ENCODE results near the gene KDM5C. TPM values are rescaled to one million over a fixed set of nuclear protein-coding genes. Genes with fewer than 3 reads are reported as not detected.
A peak's percentile ranks its signal among the peaks of the same experiment; 100 is the strongest.

KDM5C gene
- total and polyA plus RNA-seq, 9 of the 15 experiments (the other 6 are each of a cell fraction or from before 2014, with no cell fraction given) = 0.62 to 136 (median 52.4) TPM

- 0 out of 4 replicates have a peak, but pooled peaks of 1 of the 2 experiments have one; percentile 26 for TF ChIP-seq ZNF639 (CRISPR knock-in tag; conservative IDR thresholded peaks at IDR 0.05 in 1 of 2, IDR thresholded peaks at IDR 0.05 in 1 of 2)
- TF ChIP-seq ZEB2 (IDR thresholded peaks at IDR 0.05) = peak; percentile 57; the same call in 1 of the 2 replicates
- no peak for TF ChIP-seq FIP1L1 (IDR thresholded peaks at IDR 0.05; ENCODE audit: low read depth, low read length, poor library complexity, severe bottlenecking)
- TF ChIP-seq MYC (IDR thresholded peaks at IDR 0.05; ENCODE audit: low read depth, low read length) = peak; percentile 74; the same call in 1 of the 2 replicates
- TF ChIP-seq MYC (CRISPR knock-in tag; IDR thresholded peaks at IDR 0.05; ENCODE audit: borderline replicate concordance, low read depth) = peak; percentile 52; the same call in 1 of the 2 replicates
- TF ChIP-seq CTBP1 (IDR thresholded peaks at IDR 0.05; ENCODE audit: borderline replicate concordance) = peak; percentile 36; the same call in 1 of the 2 replicates
- TF ChIP-seq FOXA1 (IDR thresholded peaks at IDR 0.05; ENCODE audit: borderline replicate concordance) = no peak
- TF ChIP-seq PRDM10 (IDR thresholded peaks at IDR 0.05; ENCODE audit: partially characterized antibody) = peak; percentile 8
- no peak for TF ChIP-seq HNRNPLL (IDR thresholded peaks at IDR 0.05; ENCODE audit: low read depth, low read length, poor library complexity, severe bottlenecking)
- TF ChIP-seq SRSF7 (optimal IDR thresholded peaks at IDR 0.05; ENCODE audit: low read depth, low read length) = no peak
- TF ChIP-seq, protein P1, sequence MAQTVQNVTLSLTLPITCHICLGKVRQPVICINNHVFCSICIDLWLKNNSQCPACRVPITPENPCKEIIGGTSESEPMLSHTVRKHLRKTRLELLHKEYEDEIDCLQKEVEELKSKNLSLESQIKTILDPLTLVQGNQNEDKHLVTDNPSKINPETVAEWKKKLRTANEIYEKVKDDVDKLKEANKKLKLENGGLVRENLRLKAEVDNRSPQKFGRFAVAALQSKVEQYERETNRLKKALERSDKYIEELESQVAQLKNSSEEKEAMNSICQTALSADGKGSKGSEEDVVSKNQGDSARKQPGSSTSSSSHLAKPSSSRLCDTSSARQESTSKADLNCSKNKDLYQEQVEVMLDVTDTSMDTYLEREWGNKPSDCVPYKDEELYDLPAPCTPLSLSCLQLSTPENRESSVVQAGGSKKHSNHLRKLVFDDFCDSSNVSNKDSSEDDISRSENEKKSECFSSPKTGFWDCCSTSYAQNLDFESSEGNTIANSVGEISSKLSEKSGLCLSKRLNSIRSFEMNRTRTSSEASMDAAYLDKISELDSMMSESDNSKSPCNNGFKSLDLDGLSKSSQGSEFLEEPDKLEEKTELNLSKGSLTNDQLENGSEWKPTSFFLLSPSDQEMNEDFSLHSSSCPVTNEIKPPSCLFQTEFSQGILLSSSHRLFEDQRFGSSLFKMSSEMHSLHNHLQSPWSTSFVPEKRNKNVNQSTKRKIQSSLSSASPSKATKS (CRISPR knock-in tag; IDR thresholded peaks at IDR 0.05) = no peak
- TF ChIP-seq TCF3 (CRISPR knock-in tag; IDR thresholded peaks at IDR 0.05) = no peak
- no peak for TF ChIP-seq PPARD (CRISPR knock-in tag; IDR thresholded peaks at IDR 0.05)
- TF ChIP-seq TAF9B (IDR thresholded peaks at IDR 0.05; ENCODE audit: partially characterized antibody) = peak; percentile 100
- peak; percentile 61; the same call in 1 of the 2 replicates for TF ChIP-seq L3MBTL2 (IDR thresholded peaks at IDR 0.05)
- TF ChIP-seq FOXP1 (CRISPR knock-in tag; IDR thresholded peaks at IDR 0.05) = no peak
Measured at GRCh38 chrX:53224860-53225797, at the start of gene KDM5C (continued).
